Mucosa of gallbladder (tissue), 1 donor: ENCODE measurements around the gene TMEM217. TPM values are rescaled to one million over a fixed set of nuclear protein-coding genes. Genes with fewer than 3 reads are reported as not detected.
A peak's percentile ranks its signal among the peaks of the same experiment; 100 is the strongest.
"Not testable (repeated sequence)": the region's sequence is repeated elsewhere in the genome, so short reads cannot be mapped to it uniquely, and the experiment has no call there.

ENCODE experiments used
- DNase-seq: peaks from one replicate; pipeline ENCODE4 v3.0.0-alpha.2; 2020; ENCODE audit warnings: low spot score
- total RNA-seq: library from RNA; stranded (reverse); gene quantifications from one replicate; pipeline ENCODE4 v1.2.1, GENCODE V29; 2021
- donor health status: DM: no; HTN: no; CAD: no.

The TMEM217 gene
- total RNA-seq: 0.55 TPM

DNA sequence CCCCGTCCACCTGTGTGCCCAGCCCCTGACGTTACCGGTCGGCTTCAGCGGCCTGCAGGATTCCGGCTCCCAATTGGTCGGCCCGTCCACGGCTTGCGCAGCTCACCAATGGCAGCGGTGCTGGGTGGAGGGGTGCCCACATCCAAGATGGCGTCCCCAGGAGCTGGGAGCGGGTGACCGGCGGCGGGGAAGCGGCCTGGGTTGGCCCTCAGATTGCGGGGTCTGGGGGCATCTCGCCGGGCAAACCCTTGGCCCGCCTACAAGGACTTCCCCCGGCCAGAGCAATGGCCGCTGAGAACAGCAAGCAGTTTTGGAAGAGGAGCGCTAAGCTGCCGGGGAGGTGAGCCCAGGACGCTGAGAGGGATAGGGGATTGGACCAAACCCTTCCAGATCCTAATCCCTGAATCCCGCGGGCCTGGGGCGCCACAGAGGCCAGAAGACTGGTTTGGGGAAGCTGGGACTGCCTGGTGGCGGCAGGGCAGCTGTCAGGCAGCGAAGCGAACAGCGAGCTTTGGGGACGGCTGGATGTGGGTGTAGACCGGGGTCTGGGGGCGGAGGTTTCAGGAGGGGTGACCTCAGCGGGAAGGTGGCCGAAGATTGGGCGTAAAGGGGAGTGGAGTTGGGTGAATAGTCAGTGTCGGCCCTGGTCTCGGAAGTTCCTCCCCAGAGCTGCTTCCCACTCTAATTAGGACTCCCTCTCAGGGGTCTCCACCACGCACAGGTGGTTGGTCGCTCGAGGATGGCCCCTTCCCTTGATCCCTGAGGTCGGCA, at the start of gene TMEM217, which contains the start of gene TBC1D22B:
TMEM217 (minus strand) TSS at position 511 of the 771 bp plus-strand sequence. CDS start 39,114 bp downstream, outside the sequence.
TBC1D22B (plus strand) TSS at position 139 of the 771 bp plus-strand sequence; CDS start at position 285, 146 bp downstream.
- DNase-seq: peak; percentile 95

DNA sequence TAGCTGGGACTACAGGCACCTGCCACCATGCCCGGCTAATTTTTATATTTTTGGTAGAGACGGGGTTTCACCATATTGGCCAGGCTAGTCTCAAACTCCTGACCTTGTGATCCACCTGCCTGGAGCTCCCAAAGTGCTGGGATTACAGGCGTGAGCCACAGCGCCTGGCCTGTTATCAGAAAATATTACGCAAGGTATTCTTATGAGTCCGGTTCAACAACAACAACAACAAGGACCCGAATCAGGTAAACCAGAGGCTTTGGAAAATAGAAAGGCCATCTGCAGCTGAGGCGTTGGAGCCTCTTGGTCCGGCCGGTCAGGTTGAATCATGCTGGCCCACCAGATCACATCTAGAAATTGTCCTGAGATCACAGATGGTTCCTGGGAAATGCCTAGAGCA, 49.5 kb upstream of the TMEM217 start:
- not testable (repeated sequence) for DNase-seq

DNA sequence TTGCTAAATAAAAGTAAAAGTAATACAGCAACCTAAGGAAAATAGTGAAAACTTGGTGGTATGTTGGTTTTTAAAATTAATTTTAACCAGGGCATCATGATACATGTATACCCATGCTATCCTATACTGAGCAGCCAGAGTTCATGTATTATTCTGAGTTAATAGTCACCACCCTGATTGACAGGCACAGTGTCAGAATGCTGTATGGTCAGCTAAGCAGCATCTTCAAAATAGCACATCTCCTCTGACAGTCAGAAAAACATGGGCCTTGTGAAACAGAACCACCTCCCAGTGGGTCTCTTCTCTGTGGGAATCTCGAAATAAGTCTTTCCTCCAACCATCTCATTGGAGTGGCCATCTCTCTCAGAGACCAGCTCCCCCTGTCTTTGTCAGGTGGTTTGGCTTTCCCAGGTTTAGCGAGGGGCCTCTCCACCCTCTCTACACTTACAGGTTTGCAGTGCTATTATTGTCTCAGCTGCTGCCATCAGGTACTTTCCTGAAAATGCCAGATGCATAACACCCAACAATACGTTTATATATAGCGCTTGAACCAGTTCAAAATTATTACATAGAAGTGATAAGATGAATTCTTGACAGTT, 48.8 kb upstream of the TMEM217 start:
- no peak for DNase-seq

DNA sequence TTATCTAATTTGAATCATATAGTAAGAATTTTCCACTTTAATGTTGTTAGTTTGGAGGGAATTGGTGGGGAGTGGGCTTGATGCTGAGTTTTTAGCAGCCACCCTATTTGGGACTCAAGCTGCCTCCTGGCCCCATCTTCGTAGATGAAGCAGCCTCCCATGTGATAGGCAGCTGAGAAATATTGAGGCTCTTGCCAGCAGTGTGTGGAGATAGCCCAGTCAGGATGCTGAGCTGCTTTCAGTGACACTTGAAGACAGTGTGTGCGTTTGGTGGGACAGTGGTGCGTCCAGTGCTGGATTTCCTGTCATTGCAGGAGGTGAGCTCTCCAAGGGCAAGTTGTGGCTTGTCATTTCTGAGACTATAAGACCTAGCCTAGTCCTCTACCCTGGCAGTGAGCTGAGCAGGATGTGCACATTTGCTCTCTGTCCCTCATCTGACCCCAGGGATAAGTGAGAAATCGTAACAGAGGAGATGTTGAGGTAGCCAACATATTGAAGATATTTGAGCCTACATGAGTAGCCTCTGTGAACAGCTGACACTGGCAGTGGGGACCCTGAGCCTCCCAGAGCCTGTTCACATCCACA, 48.0 kb upstream of the TMEM217 start:
- DNase-seq: no peak

DNA sequence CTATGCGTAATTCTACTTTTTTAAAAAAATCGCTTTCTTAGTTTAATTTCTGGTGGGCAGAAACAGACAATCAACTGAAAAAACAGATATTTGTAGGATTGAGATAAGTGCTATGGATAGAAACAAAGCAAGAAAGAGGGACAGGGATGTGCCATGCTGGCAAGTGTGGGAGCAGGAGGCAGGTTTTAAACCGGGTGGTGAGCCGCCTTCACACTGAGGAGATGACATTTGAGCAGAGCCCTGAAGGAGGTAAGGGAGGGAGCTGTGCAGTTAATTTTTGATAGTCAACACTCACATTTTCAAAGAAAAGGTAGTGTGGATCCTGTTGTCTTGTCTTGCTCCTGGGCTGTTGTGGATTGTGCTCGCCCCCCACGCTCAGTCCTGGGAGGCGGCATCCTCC, 46.8 kb upstream of the TMEM217 start:
- DNase-seq: no peak

DNA sequence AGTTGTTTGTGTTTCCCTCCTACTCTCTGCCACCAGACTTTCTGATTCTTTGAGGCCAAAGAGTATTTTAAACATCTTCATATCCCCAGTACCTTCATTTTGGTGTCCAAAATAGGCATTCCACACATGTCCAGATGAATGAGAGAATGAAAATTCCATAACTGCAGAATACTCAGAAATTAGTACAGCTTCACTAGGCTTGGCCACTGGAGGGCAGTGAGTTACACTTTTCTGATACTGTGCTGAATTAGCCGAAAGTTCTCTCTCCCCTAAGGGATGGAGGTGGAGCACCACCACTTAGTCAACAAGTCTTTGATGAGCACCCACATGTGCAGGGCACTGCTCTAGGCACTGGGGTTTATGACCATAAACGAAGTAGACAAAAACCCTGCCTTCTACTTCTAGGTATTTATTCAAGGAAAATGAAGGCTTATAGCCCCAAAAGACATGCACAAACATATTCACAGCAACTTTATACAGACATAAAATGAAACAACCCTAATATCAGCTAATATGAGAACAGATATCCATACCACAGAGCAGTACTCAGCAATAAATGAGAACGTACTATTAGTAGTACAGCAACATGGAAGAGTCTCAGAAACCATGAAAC, 46.1 kb upstream of the TMEM217 start:
- no peak for DNase-seq

DNA sequence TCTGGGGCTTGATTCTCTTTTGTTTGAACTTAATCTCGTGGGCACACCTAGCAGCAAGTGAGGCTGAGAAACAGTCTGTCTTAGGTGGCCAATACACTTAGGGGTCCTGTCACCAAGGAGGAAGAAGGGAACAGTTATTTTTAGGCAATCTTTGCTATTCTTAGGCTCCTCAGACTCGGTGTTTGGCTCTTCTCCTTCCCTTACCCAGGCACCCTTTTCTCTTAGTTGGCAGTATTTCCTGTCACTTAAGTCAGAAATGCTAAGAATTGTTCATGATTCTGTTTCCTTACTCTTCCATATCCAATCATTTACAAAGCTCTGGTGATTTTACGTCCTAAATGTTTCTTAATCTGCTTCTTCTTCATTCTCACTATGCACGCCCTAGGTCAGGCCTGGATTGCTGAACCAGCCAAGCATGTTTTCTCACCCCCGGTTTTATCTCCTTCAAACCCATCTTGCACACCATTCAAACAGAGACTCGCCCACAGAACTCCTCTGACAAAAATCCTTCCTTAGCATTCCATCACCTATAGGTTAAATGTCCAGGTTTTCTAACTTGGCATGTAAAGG, 45.2 kb upstream of the TMEM217 start:
- no peak for DNase-seq

DNA sequence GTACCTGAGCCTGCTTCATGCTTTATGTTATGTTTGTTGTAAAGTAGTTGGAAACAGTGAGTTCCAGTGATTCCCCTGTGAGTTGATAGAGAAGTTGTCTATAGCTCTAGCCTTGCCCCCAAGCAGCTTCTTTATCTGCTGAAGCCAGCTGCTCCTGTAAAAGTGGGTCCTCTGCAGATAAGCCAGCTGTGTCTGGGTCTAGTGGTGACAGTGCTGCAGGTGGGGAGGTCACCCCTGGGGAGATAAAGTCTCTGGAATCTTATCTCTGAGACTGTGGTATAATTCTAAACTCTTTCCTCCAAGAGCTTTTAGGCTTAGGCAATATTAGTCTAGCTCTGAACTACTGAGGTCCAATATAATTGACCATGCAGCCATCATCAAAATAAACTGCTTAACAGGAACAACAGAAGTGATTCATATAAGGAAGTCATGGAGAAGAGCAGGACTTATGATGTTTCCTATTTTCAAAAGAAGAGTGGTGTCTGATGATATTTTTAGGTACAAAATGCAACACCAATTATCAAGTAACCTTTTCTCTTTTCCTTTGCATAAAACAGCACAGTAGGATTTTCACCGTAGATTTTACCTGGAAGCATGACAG, 44.2 kb upstream of the TMEM217 start:
- no peak for DNase-seq

DNA sequence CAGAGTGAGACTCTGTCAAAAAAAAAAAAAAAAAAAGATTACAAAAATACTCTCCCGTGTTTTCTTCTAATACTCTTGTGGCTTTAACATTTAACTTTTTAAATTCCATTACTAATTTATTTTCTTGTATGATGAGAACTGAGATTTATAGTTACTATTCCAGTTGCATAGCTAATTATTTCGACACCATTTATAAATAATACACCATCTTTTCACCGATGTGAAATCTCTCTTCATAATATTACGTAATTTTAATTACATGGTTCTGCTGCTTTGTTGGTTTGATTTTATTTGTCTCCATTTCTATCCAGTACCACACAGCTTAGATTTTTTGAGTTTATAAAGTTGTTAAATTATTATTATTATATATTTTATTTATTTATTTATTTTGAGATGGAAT, 42.0 kb upstream of the TMEM217 start:
- DNase-seq: no peak

DNA sequence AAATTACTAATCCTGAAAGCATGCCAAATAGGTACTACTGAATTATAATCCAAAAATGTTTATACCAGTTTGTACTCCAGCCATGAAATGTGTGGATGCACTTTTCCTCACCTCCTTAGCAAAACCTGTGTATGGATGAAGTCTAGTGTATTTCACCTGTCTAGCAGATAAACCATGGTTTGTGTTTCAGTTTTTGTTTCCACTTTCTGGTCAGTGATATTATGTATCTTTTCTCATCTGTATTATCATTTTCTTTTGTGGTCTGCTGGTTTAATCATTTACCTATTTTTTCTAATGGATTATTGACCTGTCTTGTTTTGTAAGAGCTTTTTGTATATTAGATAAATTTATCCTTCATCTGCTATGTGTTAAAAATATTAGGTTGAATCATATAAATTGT, 41.0 kb upstream of the TMEM217 start:
- no peak for DNase-seq

DNA sequence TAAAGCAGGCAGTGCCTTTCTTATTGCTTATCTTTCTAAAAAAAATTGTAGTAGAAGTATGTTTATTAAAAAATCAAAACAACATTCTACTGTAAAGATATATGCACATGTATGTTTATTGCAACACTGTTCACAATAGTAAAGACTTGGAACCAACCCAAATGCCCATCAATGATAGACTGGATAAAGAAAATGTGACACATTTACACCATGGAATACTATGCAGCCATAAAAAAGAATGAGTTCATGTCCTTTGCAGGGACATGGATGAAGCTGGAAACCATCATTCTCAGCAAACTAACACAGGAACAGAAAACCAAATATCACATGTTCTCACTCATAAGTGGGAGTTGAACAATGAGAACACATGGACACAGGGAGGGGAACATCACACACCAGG, 39.7 kb upstream of the TMEM217 start:
- DNase-seq: not testable (repeated sequence)

DNA sequence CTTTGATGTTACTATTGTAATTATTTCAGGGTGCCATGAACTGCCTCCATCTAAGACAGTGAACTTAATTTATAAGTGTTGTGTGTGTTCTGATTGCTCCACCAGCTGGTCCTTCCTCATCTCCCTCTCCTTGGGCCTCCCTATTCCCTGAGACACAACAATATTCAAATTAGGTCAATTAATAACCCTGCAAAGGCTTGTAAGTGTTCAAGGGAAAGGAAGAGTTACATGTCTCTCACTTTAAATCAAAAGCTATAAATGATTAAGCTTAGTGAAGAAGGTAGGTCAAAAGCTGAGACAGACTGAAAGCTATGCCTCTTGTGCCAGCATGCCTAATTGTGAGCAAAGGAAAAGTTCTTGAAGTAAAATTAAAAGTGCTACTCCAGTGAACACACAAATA, 35.5 kb upstream of the TMEM217 start:
- DNase-seq: no peak

DNA sequence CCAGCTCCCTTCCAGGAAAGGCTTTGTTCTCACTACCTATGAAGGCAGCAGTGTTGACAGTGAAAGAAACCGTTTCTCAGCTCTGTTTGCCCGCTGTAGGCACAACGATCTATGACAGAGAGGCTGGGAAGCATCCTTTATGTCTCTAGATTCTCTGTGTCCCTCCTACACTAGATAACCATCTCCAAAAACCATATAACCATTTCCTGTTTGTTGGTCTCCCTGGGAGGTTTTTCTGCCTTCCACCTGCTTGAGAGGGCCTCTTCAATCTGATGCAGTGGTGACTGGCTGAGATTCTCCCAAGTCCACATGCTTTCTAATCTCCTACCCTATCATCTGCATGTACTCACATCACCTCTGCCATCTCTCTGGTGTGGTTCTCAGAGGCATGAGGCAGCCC, 32.0 kb upstream of the TMEM217 start:
- no peak for DNase-seq

DNA sequence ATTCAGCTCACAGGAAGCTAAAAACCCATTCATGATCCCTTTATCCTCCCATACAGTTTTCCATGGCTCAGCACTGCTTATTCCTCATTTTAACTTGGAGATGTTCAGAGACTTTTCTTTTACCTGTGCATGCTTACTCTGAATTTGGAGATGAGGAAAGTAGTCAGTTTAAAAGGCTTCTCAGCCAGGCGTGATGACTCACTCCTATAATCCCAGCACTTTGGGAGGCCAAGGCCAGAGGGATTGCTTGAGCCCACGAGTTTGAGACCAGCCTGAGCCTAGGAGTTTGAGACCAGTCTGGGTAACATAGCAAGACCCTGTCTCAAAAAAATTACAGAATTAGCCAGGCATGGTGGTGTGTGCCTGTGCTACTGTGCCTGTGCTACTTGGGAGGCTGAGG, 30.3 kb upstream of the TMEM217 start:
- DNase-seq: no peak

DNA sequence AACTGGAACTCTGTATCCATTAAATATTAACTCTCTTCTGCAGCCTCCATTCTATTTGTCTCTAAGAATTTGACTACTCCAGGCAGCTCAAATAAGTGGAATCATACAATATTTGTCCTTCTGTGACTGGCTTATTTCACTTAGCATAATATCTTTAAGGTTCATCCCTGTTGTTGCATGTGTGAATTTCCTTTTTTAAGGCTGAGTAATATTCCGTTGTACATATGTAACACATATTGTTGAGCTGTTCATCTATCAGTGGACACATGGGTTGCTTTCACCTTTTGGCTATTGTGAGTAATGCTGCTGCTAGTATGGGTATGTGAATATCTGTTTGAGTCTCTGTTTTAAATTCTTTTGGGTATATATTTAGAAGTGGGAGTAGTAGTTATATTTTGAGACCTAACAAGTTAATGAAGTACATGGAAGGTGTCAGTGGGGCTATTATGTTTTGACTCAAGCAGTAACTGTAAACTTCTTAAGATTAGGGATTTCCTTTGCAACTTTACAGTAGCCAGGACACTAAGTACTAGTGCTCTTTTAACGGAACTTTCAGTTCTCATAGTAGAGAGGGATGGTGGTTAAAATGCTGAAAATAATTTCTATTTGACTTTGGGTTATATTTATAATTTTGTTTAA, 29.7 kb upstream of the TMEM217 start:
- no peak for DNase-seq

DNA sequence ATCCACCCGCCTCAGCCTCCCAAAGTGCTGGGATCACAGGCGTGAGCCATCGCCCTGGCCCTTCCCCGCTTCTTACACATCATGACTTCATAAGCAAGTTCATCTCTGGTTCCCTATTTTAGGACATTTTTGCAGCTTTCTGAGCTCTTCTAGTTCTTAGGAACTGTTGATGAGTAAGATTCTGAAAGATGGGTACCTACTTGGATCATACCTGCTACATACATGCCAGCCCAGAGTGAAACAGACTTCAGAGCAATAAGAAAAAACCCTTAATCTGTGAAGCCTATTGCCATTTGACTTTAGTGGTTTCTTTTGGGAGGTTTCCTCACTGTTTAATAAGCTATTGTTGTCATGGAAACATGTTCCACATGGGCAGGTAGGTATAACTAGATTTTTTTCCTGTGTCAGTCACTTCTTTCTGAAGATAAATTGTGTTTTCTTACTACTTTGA, 27.9 kb upstream of the TMEM217 start:
- DNase-seq: no peak

DNA sequence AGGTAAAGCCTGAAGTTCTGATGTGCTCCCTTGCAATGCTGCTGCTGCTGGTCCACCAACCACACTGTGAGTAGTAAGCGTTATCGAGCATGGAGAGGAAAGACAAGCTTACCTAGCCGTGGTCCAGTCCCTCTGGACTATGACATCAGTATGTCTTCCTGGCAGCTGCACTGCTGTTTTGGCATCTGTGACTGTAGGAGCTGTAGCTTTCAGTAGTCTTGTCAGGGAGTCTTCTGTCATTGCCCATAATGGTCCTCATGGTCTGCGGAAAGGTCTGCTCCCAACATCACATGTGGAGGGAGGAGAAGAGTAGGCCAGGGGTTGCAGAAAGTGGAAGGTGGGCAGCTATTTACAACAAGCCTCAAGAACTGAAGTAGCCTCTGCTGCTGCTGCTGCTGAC, 26.8 kb upstream of the TMEM217 start:
- no peak for DNase-seq

DNA sequence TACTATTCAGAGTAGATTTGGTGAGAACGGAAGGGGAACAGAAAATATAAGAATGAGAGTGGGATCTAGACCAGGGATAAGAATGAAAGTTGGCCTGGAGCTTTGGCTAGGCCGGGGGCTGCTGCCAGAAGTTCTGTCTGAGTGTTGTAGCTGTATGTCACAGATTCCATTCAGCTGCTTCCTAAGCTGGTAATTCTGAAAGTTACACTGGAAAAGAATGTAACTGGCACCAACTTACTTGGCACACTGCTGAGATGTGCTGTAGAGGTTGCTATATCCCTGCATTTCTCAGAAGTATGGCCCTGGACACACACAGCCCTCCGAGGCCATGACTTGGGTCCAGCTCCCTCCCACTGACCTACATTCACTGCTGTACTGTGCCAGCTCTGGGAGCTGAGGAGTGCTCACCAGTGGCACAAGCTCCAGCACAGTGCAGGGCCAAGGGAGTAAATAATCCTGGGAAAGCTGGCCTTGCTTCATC, 25.8 kb upstream of the TMEM217 start:
- DNase-seq: peak; percentile 68

DNA sequence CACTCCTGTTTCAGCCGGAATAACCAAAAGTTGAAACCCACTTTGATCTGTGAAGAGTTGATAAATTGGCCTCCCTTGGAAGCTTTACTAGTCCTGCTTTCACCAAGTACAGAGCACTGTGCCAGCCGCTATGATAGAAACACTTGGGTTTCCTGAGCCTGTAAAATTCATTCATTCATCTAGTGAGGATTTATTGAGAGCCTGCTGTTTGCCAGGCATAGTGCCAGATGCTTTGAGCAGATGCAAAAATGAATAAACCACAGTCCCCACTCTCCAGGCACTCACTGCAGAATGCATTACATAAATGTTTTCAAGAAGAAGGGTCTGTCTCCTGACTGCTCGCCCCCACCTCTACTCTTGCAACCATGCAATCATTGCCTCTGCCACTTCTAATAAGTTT, 25.3 kb upstream of the TMEM217 start:
- DNase-seq: no peak

DNA sequence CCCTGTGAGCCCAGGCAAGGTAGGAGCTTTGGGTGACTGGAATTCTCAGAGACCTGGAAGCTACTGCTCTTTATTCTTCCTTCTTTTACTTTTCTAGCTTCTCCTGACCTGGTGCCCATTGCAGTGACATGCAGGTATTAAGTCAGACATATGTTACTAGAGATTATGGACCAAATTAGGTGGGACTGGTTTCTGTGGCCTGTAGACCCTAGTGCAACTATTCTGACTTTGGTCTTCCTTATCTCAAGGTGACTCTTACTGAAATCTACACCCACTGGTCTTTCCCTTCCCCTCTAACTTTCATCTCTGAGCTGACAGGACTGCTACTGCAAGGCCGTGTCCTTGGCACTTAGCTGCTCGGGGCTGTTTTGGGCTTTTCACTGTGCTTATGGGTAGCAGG, 24.4 kb upstream of the TMEM217 start:
- DNase-seq: no peak
